GM19372 (cell line): Measurements from ENCODE around the gene A2M.
A peak's percentile ranks its signal among the peaks of the same experiment; 100 is the strongest.

ENCODE experiments used
- ATAC-seq: cut with Tn5 transposase; IDR thresholded peaks from one replicate; pipeline ENCODE4 v1.9.1; 2021; ENCODE audit warnings: mild to moderate bottlenecking, low read depth, moderate library complexity; ENCODE audit not compliant: unreplicated experiment

The A2M gene

DNA sequence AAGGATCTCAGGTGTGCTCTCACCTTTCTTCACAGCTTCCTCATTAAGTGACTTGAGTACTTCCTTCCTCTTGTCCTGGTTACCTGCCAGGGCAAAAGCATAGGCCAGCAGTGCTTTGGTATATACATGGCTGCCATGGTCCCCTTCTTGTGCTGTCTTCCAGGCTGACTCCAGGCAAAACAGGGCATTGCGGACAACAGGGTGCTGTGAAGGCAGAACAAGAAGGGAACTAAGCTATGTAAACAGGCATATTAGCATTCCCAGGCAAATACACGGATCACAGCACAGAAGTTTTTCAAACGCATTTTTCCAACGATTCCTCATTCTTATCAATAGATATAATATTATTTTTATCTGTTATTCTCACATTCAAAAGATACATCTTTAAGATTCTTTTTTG lies 39.0 kb downstream of the A2M start:
- ATAC-seq = no peak

DNA sequence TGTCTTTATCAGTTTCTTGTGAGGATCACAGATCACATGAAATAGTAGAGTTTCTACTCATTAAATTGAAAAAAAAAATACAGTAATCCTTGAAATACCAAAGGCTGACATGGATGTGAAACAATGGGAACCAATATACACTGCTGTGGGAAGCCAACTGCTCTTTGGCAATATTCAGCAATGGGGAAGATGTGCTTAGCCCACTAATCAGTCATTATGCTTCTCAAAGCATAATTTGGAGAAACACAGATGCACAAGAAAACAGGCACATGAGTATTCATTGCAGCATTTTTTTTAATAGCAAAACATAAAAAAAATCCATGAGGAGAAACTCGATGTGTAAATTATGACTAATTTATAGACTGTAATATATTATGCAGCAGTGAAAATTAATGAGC lies 40.6 kb downstream of the A2M start:
- no peak for ATAC-seq

DNA sequence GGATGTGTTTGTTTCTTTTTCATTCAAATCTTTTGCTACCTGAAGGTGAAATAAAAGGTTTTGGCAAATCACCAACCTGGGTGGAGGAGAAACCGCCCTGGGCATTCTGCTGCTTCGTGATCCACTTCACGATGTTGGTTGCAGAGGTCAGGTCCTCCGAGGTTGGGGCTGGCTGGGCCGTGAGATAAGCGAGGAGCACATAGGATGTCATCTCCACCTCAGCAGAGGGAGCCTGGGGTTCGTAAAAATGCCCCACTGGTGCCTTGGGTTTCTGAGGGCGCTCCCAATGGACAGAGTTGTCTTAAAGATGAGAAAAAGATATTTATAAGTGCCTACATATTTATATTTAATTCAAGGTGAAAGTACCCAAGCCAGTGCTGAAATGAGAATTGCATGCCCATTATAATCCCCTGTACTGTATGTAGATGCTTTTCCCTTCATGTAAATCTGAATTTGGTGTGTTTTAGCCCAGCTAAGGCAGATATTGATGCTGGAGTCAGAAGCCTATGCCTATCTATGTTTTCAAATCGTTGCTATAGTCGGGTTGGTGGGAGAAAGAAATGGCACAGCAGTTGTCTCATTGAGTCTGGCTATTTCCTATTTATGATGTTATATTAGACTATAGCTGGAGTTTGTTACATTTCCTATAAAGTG lies 41.1 kb downstream of the A2M start:
- no peak for ATAC-seq

DNA sequence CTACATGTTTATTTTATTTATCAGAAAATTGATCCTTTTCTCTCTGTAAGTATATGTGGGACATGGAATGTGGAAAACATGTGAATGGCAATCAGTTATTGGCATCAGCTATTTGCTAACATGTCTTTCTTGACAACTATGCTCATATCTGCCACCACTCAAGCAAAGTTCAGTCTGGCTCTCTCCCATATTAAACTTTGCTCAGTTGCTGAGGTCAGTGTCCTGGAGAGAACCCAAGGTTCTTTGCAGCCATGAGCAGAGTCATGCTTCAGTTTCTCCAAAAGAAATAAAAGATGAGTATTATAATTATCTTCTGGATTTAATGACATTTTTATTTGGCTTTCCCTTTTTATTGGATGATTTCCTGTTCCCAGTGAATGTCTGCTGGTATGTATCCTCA lies 42.6 kb downstream of the A2M start:
- no peak for ATAC-seq

DNA sequence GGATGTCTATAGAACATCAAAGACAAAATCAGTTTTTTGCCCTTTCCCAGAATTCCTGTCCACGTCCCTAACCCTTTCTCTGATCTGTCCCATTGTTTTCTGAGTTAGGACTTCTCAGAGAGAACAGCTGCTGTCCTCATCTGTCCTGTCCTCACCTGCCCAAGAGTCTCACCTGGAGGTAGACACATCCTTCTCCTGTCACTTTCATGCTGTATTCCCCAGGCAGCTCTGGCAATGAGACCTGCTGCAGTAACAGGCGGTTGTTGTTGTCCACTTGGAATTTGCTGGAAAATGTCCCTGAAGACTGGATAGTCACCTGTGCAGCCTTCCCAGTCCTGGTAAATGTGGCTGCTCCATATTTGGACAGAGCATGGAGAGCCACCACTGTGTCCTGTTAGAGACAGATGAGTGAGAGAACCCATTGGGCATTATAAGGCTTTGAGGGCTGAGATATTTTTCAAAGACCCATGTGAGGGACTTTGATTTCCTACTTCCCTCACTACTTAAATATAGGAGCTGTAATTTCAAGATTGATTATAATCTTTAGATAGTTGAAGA lies 43.2 kb downstream of the A2M start:
- ATAC-seq = no peak

DNA sequence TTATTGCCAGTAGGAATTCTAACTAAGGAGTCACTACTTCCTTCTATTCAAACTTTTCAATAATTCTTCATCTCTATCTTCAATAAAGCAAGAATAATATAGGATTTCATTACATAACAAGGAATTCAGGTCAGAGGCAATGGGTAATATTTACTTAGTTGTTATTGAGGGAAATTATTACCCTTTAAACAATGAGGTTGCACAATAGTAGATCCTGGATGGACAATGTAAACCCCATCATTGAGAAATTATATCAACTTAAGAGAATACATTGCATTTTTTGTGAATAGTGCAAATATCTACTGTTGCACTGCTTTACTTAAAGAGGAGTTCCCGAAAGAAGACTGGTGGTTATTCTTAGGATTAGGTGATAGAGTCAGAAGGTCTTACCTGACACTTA lies 43.8 kb downstream of the A2M start:
- no peak for ATAC-seq

DNA sequence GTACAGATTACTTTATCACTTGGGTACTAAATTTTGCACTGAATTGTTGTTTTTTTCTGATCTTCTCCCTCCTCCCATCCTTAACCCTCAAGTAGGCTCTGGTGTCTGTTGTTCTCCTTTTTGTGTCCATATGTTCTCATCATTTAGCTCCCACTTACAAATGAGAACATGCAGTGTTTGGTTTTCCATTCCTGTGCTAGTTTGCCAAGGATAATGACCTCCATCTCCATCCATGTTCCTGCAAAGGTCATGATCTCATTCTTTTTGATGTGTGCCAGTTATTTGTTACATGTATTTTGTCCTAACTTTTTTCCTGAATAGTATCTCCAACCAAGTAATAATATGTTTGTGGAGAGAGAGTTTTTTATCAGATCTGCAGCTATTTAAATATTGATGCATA lies 44.2 kb downstream of the A2M start:
- ATAC-seq = no peak

DNA sequence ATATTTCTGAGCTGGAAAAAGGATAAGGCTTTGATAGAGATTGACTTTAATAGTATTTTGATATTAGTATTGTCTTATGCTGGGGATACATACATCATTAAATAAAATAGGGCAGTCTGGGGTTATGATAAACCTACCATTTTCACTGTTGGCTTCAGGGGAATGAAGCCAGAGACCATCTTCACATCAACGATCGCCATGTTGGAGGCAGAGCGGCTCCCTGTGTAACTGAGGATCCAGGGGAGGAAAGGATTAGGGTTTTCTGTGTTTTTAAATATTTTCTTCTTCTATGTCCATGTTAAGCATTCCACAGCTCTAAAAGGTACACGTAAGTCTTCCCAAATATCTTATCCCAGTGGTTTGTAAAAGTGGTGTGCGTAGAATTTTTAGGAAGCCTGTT lies 45.4 kb downstream of the A2M start:
- no peak for ATAC-seq

DNA sequence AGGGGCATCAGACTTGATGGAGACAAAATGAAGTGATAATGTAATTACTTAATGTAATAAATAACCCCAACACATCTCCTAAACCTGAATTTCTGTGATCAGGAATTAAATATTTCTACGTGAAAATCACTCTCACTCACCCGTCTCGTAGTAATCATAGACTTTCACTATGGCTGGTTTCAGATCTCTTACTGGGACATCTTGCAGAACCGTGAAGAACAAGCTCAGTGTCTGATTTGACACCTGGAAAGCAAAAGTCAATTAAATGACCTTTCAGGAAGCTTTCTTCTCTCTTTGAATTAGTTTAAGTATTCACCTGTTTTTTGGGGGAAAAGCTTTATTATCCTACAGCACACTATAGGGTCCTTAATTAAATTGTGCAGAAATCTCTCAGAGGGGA lies 47.1 kb downstream of the A2M start:
- ATAC-seq = no peak

DNA sequence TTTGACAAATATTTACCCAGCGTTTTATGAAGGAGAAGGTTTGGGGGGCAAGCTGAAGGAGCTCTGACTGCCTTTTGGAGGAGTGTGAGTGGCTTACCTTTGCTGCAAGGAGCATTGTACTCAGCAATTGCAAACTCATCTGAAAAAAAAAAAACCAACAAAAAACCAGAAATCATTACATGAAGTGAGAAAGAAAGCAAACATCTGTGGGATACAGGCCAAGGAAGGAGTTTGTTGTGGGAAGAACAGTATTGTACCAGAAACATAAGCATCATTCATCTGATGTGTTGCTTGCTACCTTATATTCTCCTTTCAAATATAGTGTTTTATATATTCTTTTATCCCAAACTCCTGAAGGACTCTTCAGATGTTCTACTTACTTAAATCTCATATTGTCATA lies 47.6 kb downstream of the A2M start:
- no peak for ATAC-seq

DNA sequence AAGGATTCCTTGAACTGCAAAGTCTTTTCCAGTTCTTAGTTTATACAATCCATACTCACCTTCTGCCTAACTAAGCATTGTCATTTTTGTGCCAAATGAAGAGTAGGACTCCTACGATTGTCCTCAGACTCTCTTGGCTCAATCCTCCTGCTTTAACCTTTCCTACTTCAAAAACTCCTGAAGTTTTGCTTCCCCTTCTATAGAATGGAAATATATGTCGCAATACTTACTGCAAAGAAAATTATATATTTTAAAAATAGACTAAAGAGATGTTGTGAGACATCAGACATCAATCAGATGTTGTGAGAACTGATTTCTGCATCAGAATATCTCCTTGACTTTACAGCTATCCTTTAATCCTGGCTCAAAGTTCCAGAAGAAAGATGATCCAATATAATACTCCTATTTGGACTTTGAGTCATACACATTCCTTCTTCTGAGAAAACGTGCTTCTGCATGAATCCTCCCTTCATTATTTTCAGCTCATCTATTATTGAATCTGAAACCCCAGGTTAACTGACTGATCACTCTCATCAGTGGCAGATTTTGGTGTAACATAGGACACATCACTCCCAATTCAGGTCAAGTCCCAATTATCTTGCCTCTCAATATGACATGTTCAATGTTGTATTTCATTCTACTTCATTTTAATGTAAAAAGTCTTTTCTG lies 48.8 kb downstream of the A2M start:
- no peak for ATAC-seq

DNA sequence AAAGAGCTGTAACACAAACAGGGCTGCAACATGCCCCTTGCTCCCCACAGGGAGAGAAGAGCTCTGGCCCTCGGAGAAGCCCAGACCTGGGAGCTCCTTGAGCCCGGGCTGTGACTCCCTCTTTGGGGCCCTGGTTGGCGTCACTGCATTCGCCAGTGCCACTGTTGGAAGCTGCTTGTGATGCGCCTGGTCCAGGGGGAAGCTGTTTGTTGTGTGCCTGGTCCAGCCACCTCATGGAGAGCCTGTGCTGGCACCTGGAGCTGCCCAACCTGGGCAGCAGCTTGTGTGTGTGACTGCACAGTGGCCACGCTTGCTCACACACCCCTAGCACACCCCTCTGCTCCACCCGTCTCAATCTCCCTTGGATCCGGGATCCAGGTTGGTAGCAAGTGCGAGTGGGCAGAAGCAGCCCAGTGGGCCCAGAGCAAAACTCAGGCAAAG lies 49.5 kb downstream of the A2M start:
- no peak for ATAC-seq

DNA sequence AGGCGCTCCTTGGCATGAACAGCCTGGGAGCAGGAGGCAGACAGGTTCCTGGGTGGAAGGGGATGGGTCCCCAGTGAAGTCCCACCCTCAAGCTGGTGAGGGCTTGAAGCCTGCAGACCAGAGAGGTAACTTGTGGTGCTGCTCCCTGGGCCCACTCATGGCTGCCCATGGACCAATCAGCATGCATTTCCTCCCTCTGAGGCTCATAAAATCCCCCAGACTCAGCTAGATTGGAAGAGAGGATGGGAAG lies 50.2 kb downstream of the A2M start:
- ATAC-seq = no peak

DNA sequence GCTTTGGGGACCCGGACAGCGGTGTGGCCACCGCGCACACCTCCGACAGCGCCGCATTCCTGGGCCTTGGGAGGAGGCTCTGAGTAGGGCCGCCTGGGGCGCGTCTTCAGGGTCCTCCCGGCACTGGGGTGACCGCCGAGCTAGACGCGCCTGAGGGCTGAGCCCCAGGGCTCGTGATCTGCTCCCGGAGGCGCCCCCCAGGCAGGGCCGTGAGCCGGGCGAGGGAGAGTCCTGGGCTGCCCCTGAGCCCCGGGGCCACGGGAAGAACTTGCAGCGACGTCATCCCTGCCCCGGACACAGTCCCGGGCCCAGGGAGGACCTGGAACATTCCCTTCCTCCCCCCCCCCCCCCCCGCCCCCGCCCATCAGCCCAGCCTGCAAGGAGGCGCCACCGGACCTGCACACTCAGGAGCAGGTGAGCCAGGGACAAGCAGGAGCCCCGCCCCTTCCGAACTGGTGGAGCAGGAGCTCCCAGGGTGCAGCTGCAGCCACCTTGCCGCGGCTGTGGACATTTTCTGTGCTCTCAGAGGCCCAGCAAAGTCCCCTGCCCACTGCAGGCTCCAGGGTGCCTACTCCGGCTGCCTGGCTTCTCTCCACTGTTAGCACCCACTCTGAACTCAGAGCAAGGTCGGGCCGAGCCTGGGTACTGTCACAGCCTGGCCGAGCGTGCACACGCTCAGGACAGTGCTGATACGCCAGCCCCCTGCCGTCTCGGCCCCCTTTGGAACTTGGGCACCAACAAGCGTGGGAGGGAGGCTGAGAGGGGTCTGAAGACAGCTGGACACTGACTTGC lies 50.7 kb downstream of the A2M start:
- no peak for ATAC-seq

DNA sequence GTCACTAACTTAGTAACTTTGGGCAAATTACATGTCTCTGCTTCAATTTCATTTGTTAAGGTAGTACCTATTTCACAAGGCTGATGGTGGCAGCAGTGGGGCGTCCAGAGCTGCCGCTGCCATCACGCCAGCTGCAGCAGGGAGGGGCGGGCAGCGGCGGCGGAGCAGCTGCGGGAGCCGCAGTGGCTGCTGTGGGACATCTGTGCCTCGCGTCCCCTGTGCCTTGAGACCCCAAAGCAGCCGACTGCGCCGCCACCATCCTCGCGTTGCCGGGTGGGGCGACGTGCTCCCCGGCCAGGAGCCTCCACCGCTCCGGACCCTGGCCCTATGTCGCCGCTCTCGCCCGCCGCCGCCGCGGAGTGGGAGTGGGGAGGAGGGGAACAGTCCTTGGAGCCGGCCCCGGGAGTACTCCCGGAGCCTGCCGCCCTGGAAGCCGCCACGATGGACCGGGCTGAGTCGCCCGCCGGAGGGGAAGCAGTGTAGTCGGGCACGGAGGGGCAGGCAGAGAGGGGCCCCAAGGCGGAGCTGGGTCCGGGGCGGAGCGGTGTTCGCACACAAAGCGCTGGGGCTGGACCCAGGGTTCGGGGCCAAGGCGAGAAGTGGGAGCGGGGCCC lies 51.4 kb downstream of the A2M start:
- ATAC-seq = peak; percentile 91

DNA sequence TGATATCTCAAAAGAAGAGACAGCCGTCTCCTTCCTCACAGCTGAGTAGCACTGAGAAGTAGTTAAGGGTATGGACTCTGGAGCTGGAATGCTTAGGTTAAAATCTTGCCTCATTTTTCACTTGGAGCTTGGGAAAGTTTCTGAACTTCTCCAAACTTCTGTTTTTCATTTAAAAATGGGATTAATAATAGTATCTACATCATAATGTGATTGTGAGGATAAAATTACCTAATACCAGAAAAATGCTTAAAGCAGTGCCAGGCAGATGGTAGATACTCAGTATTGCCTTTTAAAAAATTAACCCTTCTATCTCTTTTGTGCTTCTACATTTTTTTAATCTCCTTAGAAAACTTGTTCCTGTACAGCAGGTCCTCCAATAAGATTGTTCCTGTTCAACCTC lies 63.1 kb downstream of the A2M start:
- ATAC-seq = no peak

DNA sequence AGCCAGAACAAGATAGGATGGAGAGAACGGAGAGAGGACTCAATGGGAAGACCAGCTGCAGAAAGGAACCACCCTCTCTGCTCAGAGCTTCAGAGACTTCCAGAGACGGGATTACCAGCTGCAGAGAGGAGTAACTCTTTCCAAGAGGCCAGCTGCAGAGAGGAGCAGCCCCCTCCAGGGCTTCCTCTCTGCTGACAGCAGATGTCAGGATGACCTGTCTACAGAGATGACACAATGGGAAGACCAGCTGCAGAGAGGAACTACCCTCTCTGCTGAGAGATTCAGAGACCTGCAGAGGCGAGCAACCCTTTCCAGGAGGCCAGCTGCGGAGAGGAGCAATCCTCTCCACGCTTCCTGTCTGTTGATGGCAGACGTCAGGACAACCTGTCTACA lies 64.6 kb downstream of the A2M start:
- no peak for ATAC-seq

DNA sequence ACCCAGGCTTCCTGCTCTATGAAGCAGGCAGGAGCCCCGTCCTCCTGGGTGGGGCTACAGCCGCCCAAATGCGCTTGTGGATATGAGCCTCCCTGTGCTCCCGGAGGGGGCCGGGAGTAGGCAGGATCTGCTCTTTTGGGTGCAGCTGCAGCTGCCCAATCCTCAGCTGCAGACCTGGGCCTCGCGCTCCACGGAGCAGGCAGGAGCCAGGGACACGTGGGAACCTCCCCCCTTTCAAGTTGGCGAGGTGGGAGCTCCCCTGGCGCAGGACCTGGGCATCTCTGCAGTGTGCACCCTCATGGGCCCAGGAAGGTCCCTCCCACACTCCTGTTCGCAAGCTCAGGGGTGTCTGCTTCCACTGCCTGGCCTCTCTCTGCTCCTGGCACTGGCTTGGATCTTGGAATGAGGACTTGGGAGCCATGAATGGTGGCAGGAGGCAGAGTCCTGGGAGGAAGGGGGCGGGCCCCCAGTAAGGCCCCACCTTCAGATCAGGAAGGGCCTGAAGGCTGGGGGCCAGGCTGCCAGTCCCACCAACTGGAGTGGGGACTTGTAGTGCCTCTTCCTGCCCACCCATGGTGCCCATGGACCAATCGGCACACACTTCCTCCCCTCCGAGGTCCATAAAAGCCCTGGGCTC lies 65.1 kb downstream of the A2M start:
- ATAC-seq = no peak

DNA sequence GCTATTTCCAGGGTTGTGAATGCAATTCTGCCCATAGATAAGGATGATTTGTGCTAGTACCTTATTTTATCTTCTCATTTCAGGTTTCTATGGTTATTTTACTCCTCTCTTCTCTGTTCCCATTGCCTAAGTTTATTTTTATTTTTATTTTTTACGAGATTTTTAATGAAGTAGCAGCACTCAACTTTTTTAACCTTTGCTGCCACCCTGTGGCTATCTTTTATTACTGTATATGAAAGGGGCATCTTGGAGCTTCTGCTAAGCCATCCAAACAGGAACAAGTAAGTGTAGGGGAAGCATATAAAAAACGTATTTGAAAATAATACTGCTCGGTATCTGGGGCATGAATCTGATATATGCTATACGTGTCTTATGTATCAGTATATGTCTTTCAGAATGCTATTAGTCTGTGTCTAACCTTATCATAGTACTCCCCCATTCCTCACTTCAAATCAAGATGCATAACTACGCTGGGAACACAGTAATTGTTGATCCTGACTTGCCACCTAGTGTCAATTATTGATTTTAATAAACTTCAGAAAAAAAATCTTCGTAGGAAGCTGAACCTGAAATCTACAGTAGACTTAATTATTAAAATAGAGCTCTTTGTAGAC lies 66.1 kb downstream of the A2M start:
- no peak for ATAC-seq

DNA sequence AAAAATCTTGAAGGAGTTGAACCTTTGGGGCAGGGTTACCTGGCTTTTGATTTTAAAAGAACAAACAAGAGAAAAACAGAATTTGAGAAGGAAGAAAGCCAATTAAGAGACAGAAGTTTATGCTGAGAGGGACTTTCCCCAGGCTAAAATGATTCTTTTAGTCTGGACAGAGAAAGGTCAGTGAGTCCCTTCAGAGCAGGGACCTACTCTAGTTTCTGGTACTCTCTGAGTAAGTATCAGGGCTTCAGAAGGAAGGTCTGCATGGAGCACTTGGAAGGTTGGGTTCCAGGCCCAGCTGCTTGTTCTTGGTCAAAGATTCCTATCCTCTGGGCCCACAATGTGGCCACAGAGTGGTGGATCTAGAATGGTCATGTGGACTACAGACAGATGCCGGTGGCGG lies 66.8 kb downstream of the A2M start:
- no peak for ATAC-seq

DNA sequence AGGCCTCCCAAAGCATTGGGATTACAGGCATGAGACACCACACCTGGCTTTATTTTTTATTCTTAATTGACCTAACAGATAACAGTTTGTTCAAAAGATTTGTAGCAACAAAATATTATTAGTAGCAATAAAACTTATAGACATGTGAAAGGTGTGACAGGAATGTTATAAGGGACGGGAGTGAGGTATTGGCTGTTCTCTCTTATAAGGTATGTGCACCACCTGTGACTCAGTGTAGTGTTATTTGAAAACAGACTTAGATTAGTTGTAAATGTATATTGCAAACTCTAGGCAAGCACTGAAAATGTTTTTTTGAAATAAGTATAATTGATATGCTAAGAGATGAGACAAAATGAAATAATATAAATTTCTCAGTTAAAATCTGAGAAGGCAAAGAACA lies 68.6 kb downstream of the A2M start:
- ATAC-seq = no peak
